A673 (cell line): ENCODE data around the gene SNX30. TPM values are rescaled to one million over a fixed set of nuclear protein-coding genes. Genes with fewer than 3 reads are reported as not detected.

Experiments used
- BruUV-seq: library from RNA; stranded (reverse); fragments of 400-500 nt; replicated peaks from 2 replicates; lab custom pipeline; 2021; lab: Mats Ljungman, UMichigan
- CTCF ChIA-PET: fragments of 300-600 bp; sonication (Branson Sonifier 250); formaldehyde crosslinking; loops from one replicate; lab custom pipeline; 2022; ENCODE audit warnings: antibody characterized with exemption; lab: Charles Lee
- POLR2A ChIA-PET: fragments of 300-600 bp; sonication (Branson Sonifier 250); formaldehyde crosslinking; loops from one replicate; lab custom pipeline; 2022; ENCODE audit warnings: antibody characterized with exemption; ENCODE audit not compliant: low non-redundant PET; lab: Charles Lee
- DNase-seq: peaks from one replicate; pipeline ENCODE4 v3.0.0-alpha.2; 2015; ENCODE audit warnings: low spot score
- H3K27ac ChIP-seq: fragments of 200-600 bp; sonication (generic); 2 replicates; pipeline ENCODE4 v1.5.1; 2016; ENCODE audit warnings: mixed run types, low read depth, mild to moderate bottlenecking, mixed read lengths, antibody characterized with exemption, low read length; ENCODE audit not compliant: poor library complexity, severe bottlenecking
- H3K27me3 ChIP-seq: fragments of 200-600 bp; sonication (generic); replicated peaks from 2 replicates; pipeline ENCODE4 v1.6.1; 2017; ENCODE audit warnings: mixed run types, low read depth, mild to moderate bottlenecking, mixed read lengths, antibody characterized with exemption, low read length; ENCODE audit not compliant: insufficient read depth, poor library complexity
- H3K36me3 ChIP-seq: fragments of 200-600 bp; sonication (generic); 2 replicates; pipeline ENCODE4 v1.6.1; 2016; ENCODE audit warnings: mixed run types, mild to moderate bottlenecking, mixed read lengths, antibody characterized with exemption, low read length; ENCODE audit not compliant: insufficient read depth, poor library complexity, severe bottlenecking
- H3K4me1 ChIP-seq: fragments of 200-600 bp; sonication (generic); 2 replicates; pipeline ENCODE4 v1.6.1; 2017; ENCODE audit warnings: mixed run types, mild to moderate bottlenecking, mixed read lengths, antibody characterized with exemption, low read length; ENCODE audit not compliant: insufficient read depth, poor library complexity, severe bottlenecking
- H3K4me3 ChIP-seq: fragments of 200-600 bp; sonication (generic); 2 replicates; pipeline ENCODE4 v1.5.1; 2016; ENCODE audit warnings: low read depth, mixed run types, mild to moderate bottlenecking, mixed read lengths, low read length; ENCODE audit not compliant: poor library complexity, severe bottlenecking
- H3K9me3 ChIP-seq: fragments of 200-600 bp; sonication (generic); 2 replicates; pipeline ENCODE4 v1.6.1; 2016; ENCODE audit warnings: mixed run types, low read depth, mild to moderate bottlenecking, mixed read lengths, antibody characterized with exemption, low read length; ENCODE audit not compliant: poor library complexity, severe bottlenecking
- EZH2 ChIP-seq: fragments of 200-600 bp; sonication (generic); IDR thresholded peaks from 2 replicates; pipeline ENCODE4 v1.6.1; 2017; ENCODE audit warnings: borderline replicate concordance, low read depth, mild to moderate bottlenecking, mixed read lengths, antibody characterized with exemption, low read length; ENCODE audit not compliant: poor library complexity, severe bottlenecking
- intact Hi-C: fragments of 100-400 bp; cut with micrococcal nuclease; formaldehyde crosslinking; loops from one replicate; pipeline ENCODE4 v1.10.0; 2022; ENCODE audit not compliant: unreplicated experiment
- total RNA-seq: library from RNA; stranded (reverse); gene quantifications from 2 replicates; pipeline ENCODE4 v1.2.3, GENCODE V29; 2021
- TF ChIP-seq, protein P1 (sequence below): fragments of 300-800, 200-600 bp; sonication (generic); conservative IDR thresholded peaks from 2 replicates; pipeline ENCODE4 v1.5.1; 2017; ENCODE audit warnings: low read depth, mild to moderate bottlenecking, antibody characterized with exemption, low read length, moderate library complexity, mixed read lengths

Gene SNX30
- total RNA-seq, 1 experiment from 2014 or later = 6.1 TPM

GRCh38 chr9:112886351-112886750 is 135.8 kb downstream of the SNX30 start:
- no peak for DNase-seq
- Histone ChIP-seq H3K27me3 (peaks cover 14% of the 10 kb centered on the region), H3K4me3 (no peak overlapping the region), H3K36me3 (no peaks in the 10 kb centered on the region), H3K4me1 (no peaks in the 10 kb centered on the region), H3K27ac (no peak overlapping the region), H3K9me3 (no peaks in the 10 kb centered on the region)
- intact Hi-C loops = no loop called here
- POLR2A ChIA-PET = no interaction called here
- CTCF ChIA-PET = no interaction called here
- no peak for TF ChIP-seq EZH2
- TF ChIP-seq, protein P1, sequence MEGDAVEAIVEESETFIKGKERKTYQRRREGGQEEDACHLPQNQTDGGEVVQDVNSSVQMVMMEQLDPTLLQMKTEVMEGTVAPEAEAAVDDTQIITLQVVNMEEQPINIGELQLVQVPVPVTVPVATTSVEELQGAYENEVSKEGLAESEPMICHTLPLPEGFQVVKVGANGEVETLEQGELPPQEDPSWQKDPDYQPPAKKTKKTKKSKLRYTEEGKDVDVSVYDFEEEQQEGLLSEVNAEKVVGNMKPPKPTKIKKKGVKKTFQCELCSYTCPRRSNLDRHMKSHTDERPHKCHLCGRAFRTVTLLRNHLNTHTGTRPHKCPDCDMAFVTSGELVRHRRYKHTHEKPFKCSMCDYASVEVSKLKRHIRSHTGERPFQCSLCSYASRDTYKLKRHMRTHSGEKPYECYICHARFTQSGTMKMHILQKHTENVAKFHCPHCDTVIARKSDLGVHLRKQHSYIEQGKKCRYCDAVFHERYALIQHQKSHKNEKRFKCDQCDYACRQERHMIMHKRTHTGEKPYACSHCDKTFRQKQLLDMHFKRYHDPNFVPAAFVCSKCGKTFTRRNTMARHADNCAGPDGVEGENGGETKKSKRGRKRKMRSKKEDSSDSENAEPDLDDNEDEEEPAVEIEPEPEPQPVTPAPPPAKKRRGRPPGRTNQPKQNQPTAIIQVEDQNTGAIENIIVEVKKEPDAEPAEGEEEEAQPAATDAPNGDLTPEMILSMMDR = no peak
- BruUV-seq = no TSS peak

- peak; percentile 11 for DNase-seq
- no peaks in the 10 kb centered on the region for H3K4me1 ChIP-seq
Observed at GRCh38 chr9:112887381-112887780, 136.8 kb downstream of the SNX30 start.

DNA sequence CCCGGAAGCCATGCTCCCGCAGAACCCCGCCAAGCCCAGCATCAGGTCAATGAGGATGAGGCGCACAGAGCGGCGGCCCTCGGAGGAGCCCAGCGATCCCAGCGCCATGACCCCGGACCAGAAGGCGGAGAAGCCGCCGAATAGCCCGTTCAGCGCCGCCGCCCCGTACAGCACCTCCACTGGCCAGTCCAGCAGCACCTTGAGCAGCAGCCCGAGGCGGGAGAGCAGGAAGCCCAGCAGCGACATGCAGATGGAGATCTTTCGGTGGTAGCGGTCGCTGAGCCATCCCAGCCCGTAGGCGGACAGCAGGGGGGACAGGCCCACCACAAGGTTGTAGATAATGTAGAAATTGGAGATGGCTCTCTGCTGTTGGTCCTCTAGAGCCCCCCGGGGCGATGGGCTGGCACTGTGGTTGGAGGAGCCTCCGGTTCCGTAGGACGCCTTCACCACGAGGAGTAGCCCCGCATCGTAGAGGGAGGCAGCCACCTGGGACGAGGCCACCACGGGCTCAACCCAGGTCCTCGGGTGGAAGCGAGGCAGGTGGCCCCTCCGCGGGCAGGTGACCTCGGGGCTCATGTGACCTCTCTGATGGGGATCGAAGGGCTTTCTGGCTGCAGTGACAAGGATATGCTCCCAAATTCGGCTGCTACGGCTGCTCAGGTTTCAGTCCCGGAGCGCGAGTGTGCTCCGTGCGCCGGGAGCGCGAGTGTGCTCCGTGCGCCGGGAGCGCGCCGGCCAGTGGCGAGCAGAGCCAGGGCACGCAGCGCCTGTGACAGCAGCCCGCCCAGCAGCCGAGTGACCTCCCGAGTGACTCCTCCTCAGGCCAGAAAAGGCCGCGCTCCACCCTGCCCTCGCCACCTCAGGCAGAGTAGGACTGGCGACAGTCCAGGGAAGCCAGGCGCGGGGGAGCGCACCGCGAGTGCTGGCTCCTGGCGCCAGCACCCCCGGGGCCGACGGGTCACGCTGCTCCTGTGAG is 139.8 kb downstream of the SNX30 start, which contains the start of gene SLC46A2:
Gene SLC46A2, minus strand, starts transcription at position 771 of the 976 bp plus-strand sequence. Its CDS starts 195 bp downstream, at position 576.
- intact Hi-C loops = no loop called here
- no peaks in the 10 kb centered on the region for H3K36me3 ChIP-seq

More at GRCh38 chr9:112887381-112887780, 136.8 kb downstream of the SNX30 start:
- CTCF ChIA-PET = no interaction called here
- POLR2A ChIA-PET = no interaction called here
- Histone ChIP-seq H3K9me3 (no peaks in the 10 kb centered on the region), H3K27ac (no peak overlapping the region), H3K27me3 (peaks cover 20% of the 10 kb centered on the region), H3K4me3 (no peak overlapping the region), H3K36me3 (no peaks in the 10 kb centered on the region)
- no peak for TF ChIP-seq EZH2
- TF ChIP-seq, protein P1 = peak; percentile 47
- no TSS peak for BruUV-seq
- intact Hi-C loops = no loop called here

More for the DNA sequence above, 139.8 kb downstream of the SNX30 start, which contains the start of gene SLC46A2:
- peak; percentile 5 for DNase-seq
- POLR2A ChIA-PET = no interaction called here
- no peak within 1 kb of the TSS for H3K4me3 ChIP-seq
- CTCF ChIA-PET = no interaction called here
- no peak within 1 kb of the TSS for H3K27ac ChIP-seq
- peaks cover 25% of the 10 kb centered on the region for H3K27me3 ChIP-seq
- no peaks in the 10 kb centered on the region for H3K4me1 ChIP-seq
- H3K9me3 ChIP-seq = no peaks in the 10 kb centered on the region
- no TSS peak for BruUV-seq
- TF ChIP-seq EZH2 = no peak
- TF ChIP-seq, protein P1 = no peak
